Psoas muscle (tissue), 8 donors: ENCODE measurements around the gene KSR1. TPM values are rescaled to one million over a fixed set of nuclear protein-coding genes. Genes with fewer than 3 reads are reported as not detected.

Source experiments
- ATAC-seq, 4 donors: fragments of 200-7000 bp; cut with Tn5 transposase; one replicate each; pipeline ENCODE4 v1.9.1; 2020; ENCODE audit warnings: moderate library complexity in 3 of 4, mild to moderate bottlenecking in 2 of 4
- DNase-seq, 2 donors: peaks; one replicate each; pipeline ENCODE4 v3.0.0-alpha.2; 2020
- H3K27ac ChIP-seq: fragments of 200-600 bp; one replicate; pipeline ENCODE4 v1.8.0; 2022
- H3K27me3 ChIP-seq, 3 donors: fragments of 200-600 bp in 1 of 3; one replicate each; pipeline versions ENCODE4 v1.6.1 to v1.8.0; 2013 to 2022; ENCODE audit warnings: low read length in 2 of 3, mild to moderate bottlenecking in 2 of 3, moderate library complexity in 1 of 3; ENCODE audit not compliant: insufficient read depth in 3 of 3
- H3K36me3 ChIP-seq, 2 donors: fragments of 200-600 bp in 1 of 2; one replicate each; pipeline versions ENCODE4 v1.6.1 to v1.8.0; 2013 to 2022; ENCODE audit warnings: low read depth in 1 of 2, mild to moderate bottlenecking in 1 of 2, moderate library complexity in 1 of 2; ENCODE audit not compliant: insufficient read depth in 1 of 2
- H3K4me1 ChIP-seq: fragments of 200-600 bp; one replicate; pipeline ENCODE4 v1.8.0; 2022
- H3K4me3 ChIP-seq: fragments of 200-600 bp; one replicate; pipeline ENCODE4 v1.8.0; 2022; ENCODE audit warnings: mild to moderate bottlenecking
- H3K9me3 ChIP-seq: fragments of 200-600 bp; one replicate; pipeline ENCODE4 v1.8.0; 2022
- CTCF ChIP-seq: fragments of 200-600 bp; IDR thresholded peaks from one replicate; pipeline ENCODE4 v1.8.0; 2022; ENCODE audit warnings: antibody characterized with exemption
- WGBS, 3 donors: extraction: QIAGEN DNeasy Blood & Tissue Kit; methylation state at CpG; one replicate each; pipeline versions ENCODE4 v1.1.6 to v1.1.7; 2013; 5-methylcytosine and 5-hydroxymethylcytosine counted together
- intact Hi-C, 2 donors: fragments of 100-400 bp; cut with DNase I; formaldehyde crosslinking; loops; one replicate each; pipeline versions ENCODE4 v1.11.0 to v1.14.2; 2022
- polyA plus RNA-seq, 3 donors: library from polyadenylated mRNA; stranded (reverse); fragments of 200-250 nt; gene quantifications; one replicate each; pipeline ENCODE4 v1.2.3, GENCODE V29; 2013
- total RNA-seq, 4 donors: library from RNA; stranded (reverse); fragmentation: NEBNext Ultra II Directional in 2 of 4; extraction: Animal tissue kit (Norgen Biotek cat#: 25700) in 2 of 4; gene quantifications; one replicate each; pipeline versions ENCODE4 v1.2.1 to v1.2.4, GENCODE V29; 2021 to 2023
- donor health status: healthy with polysubstance abuse.
- donor health status: DM: no; HTN: no; CAD: no; lungs with moderate emphysema.
- donor health status: Bipolar disorder and iron deficiency.
- donor health status: healthy.
- donor health status: DM: yes; HTN: yes; CAD: no.
- donor health status: DM: no; HTN: no; CAD: no.
- donor health status: DM: no; HTN: no; CAD: no.
- donor health status: DM: yes; HTN: yes; CAD: no.

KSR1 gene
- total and polyA plus RNA-seq, 7 donors: 7.8 to 93.0 (median 46.5) TPM

GRCh38 chr17:27552276-27552732, 96.1 kb downstream of the KSR1 start:
- Histone ChIP-seq H3K36me3 (no peaks in the 10 kb centered on the region), H3K27ac (no peak overlapping the region), H3K4me1 (peaks cover 24% of the 10 kb centered on the region), H3K27me3 (no peaks in the 10 kb centered on the region), H3K9me3 (no peaks in the 10 kb centered on the region), H3K4me3 (no peak overlapping the region)
- TF ChIP-seq CTCF: no peak
- intact Hi-C loops: loop anchor here in 1 of 2 donors (10.0 kb wide), 1 partner anchor 48 kb away; no protein-coding TSS in a partner anchor
- ATAC-seq (peak in 3 of 4 donors; percentile 37 to 61 (median 45)), DNase-seq (no peak)
- 90 to 94% (median 93%) methylated on average over 4 of the region's 4 CpGs for WGBS, 3 donors

- Histone ChIP-seq H3K27me3 (no peaks in the 10 kb centered on the region), H3K4me1 (peaks cover 24% of the 10 kb centered on the region), H3K27ac (peak overlapping the region; percentile 61), H3K9me3 (no peaks in the 10 kb centered on the region), H3K36me3 (no peaks in the 10 kb centered on the region), H3K4me3 (no peak overlapping the region)
- no peak for TF ChIP-seq CTCF
- DNase-seq (peak in 1 of 2 donors; percentile 39), ATAC-seq (peak in 1 of 4 donors; percentile 20)
- WGBS, 3 donors: 84 to 90% (median 86%) methylated on average over 7 of the region's 7 CpGs
- intact Hi-C loops: loop anchor here in 1 of 2 donors (10.0 kb wide), 1 partner anchor 48 kb away; no protein-coding TSS in a partner anchor
Measured at GRCh38 chr17:27553019-27553511, 96.8 kb downstream of the KSR1 start.

GRCh38 chr17:27554152-27554551, 97.9 kb downstream of the KSR1 start:
- TF ChIP-seq CTCF: no peak
- H3K4me3 ChIP-seq: no peak overlapping the region
- intact Hi-C loops: loop anchor here in 1 of 2 donors (10.0 kb wide), 1 partner anchor 49 kb away; no protein-coding TSS in a partner anchor
- no peaks in the 10 kb centered on the region for H3K9me3 ChIP-seq
- peak in 3 of 4 donors; percentile 47 to 70 (median 57) for ATAC-seq
- peaks cover 24% of the 10 kb centered on the region for H3K4me1 ChIP-seq
- 37 to 61% (median 39%) methylated on average over 11 of the region's 11 CpGs for WGBS, 3 donors
- H3K36me3 ChIP-seq: no peaks in the 10 kb centered on the region
- no peak for DNase-seq
- peak overlapping the region; percentile 61 for H3K27ac ChIP-seq
- H3K27me3 ChIP-seq: no peaks in the 10 kb centered on the region

- Histone ChIP-seq H3K4me1 (peaks cover 30% of the 10 kb centered on the region), H3K4me3 (no peak overlapping the region), H3K36me3 (no peaks in the 10 kb centered on the region), H3K27me3 (no peaks in the 10 kb centered on the region), H3K27ac (no peak overlapping the region), H3K9me3 (no peaks in the 10 kb centered on the region)
- 76 to 90% (median 89%) methylated on average over 6 of the region's 6 CpGs for WGBS, 3 donors
- ATAC-seq: no peak
- no peak for DNase-seq
- no peak for TF ChIP-seq CTCF
- intact Hi-C loops: loop anchor here in 1 of 2 donors (10.0 kb wide), 1 partner anchor 50 kb away; no protein-coding TSS in a partner anchor
Measured at GRCh38 chr17:27554911-27555310, 98.7 kb downstream of the KSR1 start.
